Astrocyte (in vitro differentiated cells and primary cell): Measurements from ENCODE around the gene LGALS9B. TPM values are rescaled to one million over a fixed set of nuclear protein-coding genes. Genes with fewer than 3 reads are reported as not detected.
"Not testable (repeated sequence)": the region's sequence is repeated elsewhere in the genome, so short reads cannot be mapped to it uniquely, and the experiment has no call there.

Source experiments
- DNase-seq: peaks from one replicate; pipeline ENCODE4 v3.0.0-alpha.2; 2010; ENCODE audit warnings: low read depth
- FAIRE-seq: peaks from 2 replicates; lab custom pipeline; 2011; peaks lifted over from hg19 to GRCh38; lab: Jason Lieb, UNC
- H2AFZ ChIP-seq: 2 replicates; pipeline ENCODE4 v1.6.0; 2012; ENCODE audit warnings: low read depth, low read length, inconsistent platforms
- H3K27ac ChIP-seq: 2 replicates; pipeline ENCODE4 v1.5.1; 2011; ENCODE audit warnings: low read depth, low read length, inconsistent platforms
- H3K27me3 ChIP-seq: 2 replicates; pipeline ENCODE4 v1.6.0; 2011; ENCODE audit warnings: low read length, inconsistent platforms; ENCODE audit not compliant: insufficient read depth
- H3K36me3 ChIP-seq: 2 replicates; pipeline ENCODE4 v1.5.1; 2011; ENCODE audit warnings: low read length, inconsistent platforms; ENCODE audit not compliant: insufficient read depth
- H3K4me1 ChIP-seq: 2 replicates; pipeline ENCODE4 v1.5.1; 2011; ENCODE audit warnings: low read length, inconsistent platforms; ENCODE audit not compliant: insufficient read depth
- H3K4me2 ChIP-seq: 2 replicates; pipeline ENCODE4 v1.6.0; 2012; ENCODE audit warnings: low read length, inconsistent platforms
- H3K4me3 ChIP-seq: 2 replicates; pipeline ENCODE4 v1.5.1; 2011; ENCODE audit warnings: low read depth, mild to moderate bottlenecking, low read length, inconsistent platforms; ENCODE audit not compliant: insufficient read depth
- H3K79me2 ChIP-seq: 2 replicates; pipeline ENCODE4 v1.6.0; 2012; ENCODE audit warnings: mild to moderate bottlenecking, low read length, inconsistent platforms; ENCODE audit not compliant: insufficient read depth
- H3K9ac ChIP-seq: 2 replicates; pipeline ENCODE4 v1.6.0; 2012; ENCODE audit warnings: mild to moderate bottlenecking, low read length, inconsistent platforms
- H3K9me3 ChIP-seq: 2 replicates; pipeline ENCODE4 v1.5.1; 2012; ENCODE audit warnings: low read depth, mild to moderate bottlenecking, low read length, inconsistent platforms; ENCODE audit not compliant: insufficient read depth
- H4K20me1 ChIP-seq: 2 replicates; pipeline ENCODE4 v1.6.0; 2012; ENCODE audit warnings: low read length, inconsistent platforms; ENCODE audit not compliant: insufficient read depth
- H3K27ac Mint-ChIP-seq: one replicate; pipeline ENCODE4 v1.8.0; 2021; ENCODE audit warnings: mild to moderate bottlenecking, mixed read lengths; ENCODE audit not compliant: unreplicated experiment
- H3K27me3 Mint-ChIP-seq: one replicate; pipeline ENCODE4 v1.8.0; 2021; ENCODE audit warnings: low read depth, mixed read lengths; ENCODE audit not compliant: unreplicated experiment
- H3K36me3 Mint-ChIP-seq: one replicate; pipeline ENCODE4 v1.8.0; 2021; ENCODE audit warnings: low read depth, mixed read lengths; ENCODE audit not compliant: unreplicated experiment
- H3K4me1 Mint-ChIP-seq: one replicate; pipeline ENCODE4 v1.8.0; 2021; ENCODE audit warnings: low read depth, mixed read lengths; ENCODE audit not compliant: unreplicated experiment
- H3K4me3 Mint-ChIP-seq: one replicate; pipeline ENCODE4 v1.8.0; 2021; ENCODE audit warnings: mild to moderate bottlenecking, moderate library complexity, mixed read lengths; ENCODE audit not compliant: unreplicated experiment
- H3K9me3 Mint-ChIP-seq: one replicate; pipeline ENCODE4 v1.8.0; 2021; ENCODE audit warnings: mild to moderate bottlenecking, mixed read lengths; ENCODE audit not compliant: unreplicated experiment
- total RNA-seq: library from RNA; stranded (reverse); gene quantifications from 2 replicates; pipeline ENCODE4 v1.2.1, GENCODE V29; 2021

Gene LGALS9B
- total RNA-seq, 1 donor from 2014 or later = not detected

DNA sequence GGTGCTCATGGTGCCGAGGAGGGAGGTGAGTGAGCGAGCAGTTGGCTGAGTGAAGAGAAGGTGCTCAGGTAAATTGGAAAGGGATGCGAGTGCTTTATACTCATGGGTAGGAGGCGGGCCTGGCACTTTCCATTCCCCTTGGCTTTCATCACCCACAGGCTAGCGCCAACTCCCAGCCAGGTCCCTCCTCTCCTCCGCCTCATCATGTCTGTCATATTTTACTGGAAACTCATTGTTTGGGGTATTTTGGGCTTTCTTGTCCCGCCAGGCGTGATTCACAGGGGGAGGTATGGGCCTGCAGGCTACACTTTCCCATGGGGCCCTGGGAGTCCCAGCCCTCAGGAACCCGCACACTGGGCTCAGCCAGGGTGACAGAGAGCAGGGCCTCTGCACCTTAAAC, 26.8 kb upstream of the LGALS9B start:
- H3K9me3 ChIP-seq, H3K79me2 ChIP-seq, H3K4me3 Mint-ChIP-seq, H3K4me1 Mint-ChIP-seq, H3K36me3 ChIP-seq, H3K4me3 ChIP-seq, H3K27me3 ChIP-seq, H3K9ac ChIP-seq, H4K20me1 ChIP-seq, H2AFZ ChIP-seq, H3K36me3 Mint-ChIP-seq, H3K27ac ChIP-seq, H3K4me2 ChIP-seq, H3K27ac Mint-ChIP-seq, FAIRE-seq, DNase-seq, H3K4me1 ChIP-seq, H3K9me3 Mint-ChIP-seq, H3K27me3 Mint-ChIP-seq: not testable (repeated sequence)

DNA sequence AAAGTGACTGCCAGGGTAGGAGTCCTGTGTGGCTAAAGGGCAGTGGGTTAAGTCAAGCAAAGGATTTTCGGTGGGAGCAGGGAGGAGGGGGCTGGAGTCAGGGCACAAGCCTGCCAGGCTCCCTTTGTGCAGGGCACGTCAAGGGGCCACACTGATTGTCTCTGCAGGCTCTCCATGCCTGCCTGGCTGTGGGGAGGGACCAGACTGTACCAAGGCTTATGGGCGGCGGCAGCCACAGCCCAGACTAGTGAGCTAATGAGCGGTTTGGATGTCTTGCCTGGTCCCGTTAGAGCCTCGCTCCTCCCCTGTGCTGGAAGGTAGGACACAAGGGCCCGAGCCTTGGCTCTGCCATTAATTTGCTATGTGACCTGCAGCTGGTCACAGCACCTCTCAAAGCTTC, 25.6 kb upstream of the LGALS9B start:
- H3K9ac ChIP-seq, H3K36me3 Mint-ChIP-seq, H3K4me1 Mint-ChIP-seq, H3K36me3 ChIP-seq, H3K27me3 ChIP-seq, H3K9me3 Mint-ChIP-seq, H3K27me3 Mint-ChIP-seq, H3K4me1 ChIP-seq, H3K79me2 ChIP-seq, H3K9me3 ChIP-seq, DNase-seq, H3K4me3 Mint-ChIP-seq, H2AFZ ChIP-seq, FAIRE-seq, H4K20me1 ChIP-seq, H3K27ac ChIP-seq, H3K27ac Mint-ChIP-seq, H3K4me2 ChIP-seq, H3K4me3 ChIP-seq: not testable (repeated sequence)

- not testable (repeated sequence) for H3K4me3 Mint-ChIP-seq, H3K27ac ChIP-seq, H3K27me3 ChIP-seq, DNase-seq, H3K4me1 ChIP-seq, H3K36me3 Mint-ChIP-seq, H4K20me1 ChIP-seq, H3K9me3 ChIP-seq, H3K27me3 Mint-ChIP-seq, H3K36me3 ChIP-seq, H3K4me3 ChIP-seq, H3K9ac ChIP-seq, H3K9me3 Mint-ChIP-seq, H3K27ac Mint-ChIP-seq, H3K4me2 ChIP-seq, H2AFZ ChIP-seq, H3K4me1 Mint-ChIP-seq, H3K79me2 ChIP-seq, FAIRE-seq
These were observed 24.8 kb upstream of the LGALS9B start for GRCh38 chr17:20492099-20492498.

DNA sequence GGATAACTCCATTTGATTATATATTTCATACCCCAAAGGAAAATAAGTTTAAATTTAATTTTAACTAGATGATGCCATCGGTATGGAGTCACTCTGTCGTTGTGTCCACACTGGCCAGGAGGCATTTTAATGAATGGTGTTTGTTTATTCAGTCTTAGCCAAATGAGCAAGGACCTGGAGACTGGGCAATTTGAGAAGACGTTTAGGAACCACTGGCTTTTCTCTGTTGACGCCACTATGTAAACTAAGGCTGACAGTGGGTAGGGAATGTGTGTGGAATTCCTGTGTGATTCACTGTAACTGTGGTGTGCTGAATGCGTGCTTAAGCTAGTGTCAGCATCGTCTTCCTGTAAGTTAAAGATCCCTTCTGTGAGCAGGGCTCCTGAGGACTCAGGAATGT, 17.6 kb upstream of the LGALS9B start:
- not testable (repeated sequence) for H3K9me3 Mint-ChIP-seq, H3K36me3 Mint-ChIP-seq, H3K79me2 ChIP-seq, H3K4me1 ChIP-seq, H3K27me3 Mint-ChIP-seq, H3K27ac ChIP-seq, H3K4me1 Mint-ChIP-seq, H3K9ac ChIP-seq, H2AFZ ChIP-seq, H3K9me3 ChIP-seq, H3K4me3 Mint-ChIP-seq, H3K36me3 ChIP-seq, H3K4me3 ChIP-seq, H3K27ac Mint-ChIP-seq, H4K20me1 ChIP-seq, H3K27me3 ChIP-seq
- H3K4me2 ChIP-seq = peak overlapping the region; percentile 52
- DNase-seq (peak; percentile 56), FAIRE-seq (peak; percentile 88)

GRCh38 chr17:20479889-20480591, 12.7 kb upstream of the LGALS9B start:
- not testable (repeated sequence) for H3K27ac Mint-ChIP-seq, H3K9me3 ChIP-seq

DNA sequence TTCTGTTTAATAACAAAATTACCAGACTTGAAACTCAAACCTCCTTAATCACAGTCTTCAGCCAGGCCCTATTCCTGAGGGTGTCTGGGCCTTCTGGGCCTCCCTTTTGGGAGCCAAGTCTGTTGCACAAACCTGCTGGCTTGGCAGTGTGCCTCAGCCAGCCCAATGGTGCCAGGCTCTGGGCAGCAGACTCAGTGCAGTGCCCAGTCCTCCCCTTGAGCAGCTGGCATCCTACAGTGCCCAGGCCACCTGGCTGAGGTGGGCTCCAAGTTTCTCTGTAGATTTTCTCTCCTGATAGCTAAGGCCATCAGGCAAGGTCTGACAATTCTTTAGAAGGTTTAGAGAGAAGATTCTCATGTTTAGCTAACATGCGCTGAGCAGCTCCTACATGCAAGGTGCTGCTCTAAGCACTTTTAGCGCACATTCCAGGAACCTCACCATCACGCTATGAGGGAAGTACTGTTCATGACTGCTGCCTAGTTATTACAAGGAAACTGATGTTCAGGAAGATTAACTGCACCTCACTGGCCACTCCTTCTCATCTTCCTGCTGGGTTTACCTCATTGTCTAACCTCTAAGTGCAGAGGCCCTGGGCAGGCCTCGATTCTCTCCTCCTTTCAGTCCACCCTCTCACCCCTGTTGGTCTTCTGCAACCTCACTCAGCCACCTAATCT, 10.2 kb upstream of the LGALS9B start:
- H3K36me3 Mint-ChIP-seq, H3K27ac Mint-ChIP-seq, H3K4me1 Mint-ChIP-seq, H3K4me3 ChIP-seq, DNase-seq, H3K27me3 ChIP-seq, H3K4me2 ChIP-seq, H3K4me3 Mint-ChIP-seq, H2AFZ ChIP-seq, H3K9me3 ChIP-seq, H3K4me1 ChIP-seq, H3K27ac ChIP-seq, H3K9ac ChIP-seq, H3K27me3 Mint-ChIP-seq, FAIRE-seq, H3K36me3 ChIP-seq, H3K79me2 ChIP-seq, H3K9me3 Mint-ChIP-seq, H4K20me1 ChIP-seq: not testable (repeated sequence)

More at GRCh38 chr17:20479889-20480591, 12.7 kb upstream of the LGALS9B start:
- not testable (repeated sequence) for H3K36me3 ChIP-seq, H4K20me1 ChIP-seq, H3K4me1 Mint-ChIP-seq, H3K27ac ChIP-seq, H2AFZ ChIP-seq, H3K9me3 Mint-ChIP-seq, H3K4me1 ChIP-seq, H3K36me3 Mint-ChIP-seq, H3K4me2 ChIP-seq, H3K4me3 Mint-ChIP-seq, H3K79me2 ChIP-seq, H3K9ac ChIP-seq, FAIRE-seq, H3K27me3 Mint-ChIP-seq, H3K27me3 ChIP-seq, DNase-seq, H3K4me3 ChIP-seq
